Fibroblast of skin of left biceps (primary cell): Measurements from ENCODE around the gene PFDN6.
"Not testable (repeated sequence)": the region's sequence is repeated elsewhere in the genome, so short reads cannot be mapped to it uniquely, and the experiment has no call there.

Experiments used
- DNase-seq, 2 experiments: peaks; one replicate each; pipeline ENCODE4 v3.0.0-alpha.2; 2013; ENCODE audit warnings: low read depth in 2 of 2

PFDN6 gene

GRCh38 chr6:33273924-33274902 lies 15.2 kb upstream of the PFDN6 start:
- DNase-seq: no peak

- DNase-seq: not testable (repeated sequence)
Measured at GRCh38 chr6:33275795-33276580, 13.4 kb upstream of the PFDN6 start.

- DNase-seq: no peak
Measured at GRCh38 chr6:33276581-33276863, 12.9 kb upstream of the PFDN6 start.

GRCh38 chr6:33276864-33277662 lies 12.3 kb upstream of the PFDN6 start, which contains the start of gene B3GALT4:
TSS of gene B3GALT4 (plus strand) at chr6:33277123. CDS start at chr6:33277420, 297 bp downstream.
- DNase-seq: no peak

GRCh38 chr6:33277663-33278391 lies 11.6 kb upstream of the PFDN6 start:
- DNase-seq: no peak

- DNase-seq: no peak
Measured at GRCh38 chr6:33278392-33278741, 11.0 kb upstream of the PFDN6 start.

GRCh38 chr6:33278810-33279209 lies 10.6 kb upstream of the PFDN6 start:
- no peak for DNase-seq

- DNase-seq: no peak
Measured at GRCh38 chr6:33279257-33279695, 10.1 kb upstream of the PFDN6 start.

GRCh38 chr6:33279971-33280511 lies 9.4 kb upstream of the PFDN6 start:
- DNase-seq: no peak

- DNase-seq: no peak
Measured at GRCh38 chr6:33280539-33280938, 8.9 kb upstream of the PFDN6 start.

GRCh38 chr6:33285214-33285613 lies 4.2 kb upstream of the PFDN6 start:
- DNase-seq: not testable (repeated sequence)

GRCh38 chr6:33286946-33287914 lies 2.2 kb upstream of the PFDN6 start:
- no peak for DNase-seq

- DNase-seq: no peak
Measured at GRCh38 chr6:33288141-33288920, 1.1 kb upstream of the PFDN6 start.

- no peak for DNase-seq
Measured at GRCh38 chr6:33289784-33290315, 449 bp downstream of the PFDN6 start.

- no peak for DNase-seq
Measured at GRCh38 chr6:33290459-33290858, 1.1 kb downstream of the PFDN6 start.

- no peak for DNase-seq
Measured at GRCh38 chr6:33292996-33293682, 3.7 kb downstream of the PFDN6 start.

GRCh38 chr6:33294086-33294823 lies 4.9 kb downstream of the PFDN6 start:
- DNase-seq: no peak
